Measurements from ENCODE around the gene SESN3.
"Not testable (repeated sequence)": the region's sequence is repeated elsewhere in the genome, so short reads cannot be mapped to it uniquely, and the experiment has no call there.

The SESN3 gene, protein sequence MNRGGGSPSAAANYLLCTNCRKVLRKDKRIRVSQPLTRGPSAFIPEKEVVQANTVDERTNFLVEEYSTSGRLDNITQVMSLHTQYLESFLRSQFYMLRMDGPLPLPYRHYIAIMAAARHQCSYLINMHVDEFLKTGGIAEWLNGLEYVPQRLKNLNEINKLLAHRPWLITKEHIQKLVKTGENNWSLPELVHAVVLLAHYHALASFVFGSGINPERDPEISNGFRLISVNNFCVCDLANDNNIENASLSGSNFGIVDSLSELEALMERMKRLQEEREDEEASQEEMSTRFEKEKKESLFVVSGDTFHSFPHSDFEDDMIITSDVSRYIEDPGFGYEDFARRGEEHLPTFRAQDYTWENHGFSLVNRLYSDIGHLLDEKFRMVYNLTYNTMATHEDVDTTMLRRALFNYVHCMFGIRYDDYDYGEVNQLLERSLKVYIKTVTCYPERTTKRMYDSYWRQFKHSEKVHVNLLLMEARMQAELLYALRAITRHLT

DNA sequence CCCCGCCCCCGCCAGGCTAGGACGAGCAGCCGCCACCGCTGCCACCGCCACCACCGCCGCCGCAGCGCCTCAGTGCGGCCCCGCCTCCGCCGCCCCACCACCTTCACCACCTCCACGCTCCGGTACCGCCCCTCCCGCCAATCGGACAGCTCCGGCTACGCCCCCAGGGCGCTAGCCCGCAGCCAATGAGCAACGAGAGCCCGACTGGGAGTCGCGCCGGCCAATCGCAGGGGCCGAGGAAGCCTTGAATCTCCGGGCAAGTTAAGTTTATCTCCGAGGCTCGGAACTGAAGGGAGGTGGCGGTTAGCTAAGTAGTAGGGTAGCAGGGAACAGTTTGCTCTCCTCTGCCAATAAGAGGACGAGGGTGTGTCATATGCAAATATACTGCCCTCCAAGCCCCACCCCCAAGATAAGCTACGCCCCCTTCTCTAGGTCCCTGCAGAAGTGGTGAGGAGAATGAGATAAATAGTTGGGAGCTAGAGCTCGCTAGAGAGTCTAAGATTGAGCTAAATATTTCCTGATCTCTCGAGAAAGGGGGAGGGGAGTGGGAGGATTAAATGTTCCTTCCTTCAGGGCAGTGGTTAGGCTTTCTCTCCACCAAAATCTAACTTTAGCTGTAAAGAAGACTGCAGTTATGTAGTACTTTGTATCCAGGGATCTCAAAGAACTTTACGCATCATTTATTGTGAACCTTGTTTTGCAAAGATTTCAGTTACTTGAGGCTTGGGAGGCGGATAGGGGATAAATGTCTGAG, at the start of gene SESN3:
TSS of gene SESN3 (minus strand) at position 76 of the 754 bp plus-strand sequence. CDS start 342 bp downstream, outside the sequence.
- peak; percentile 81 to 97 (median 87) for DNase-seq (ENCODE audit: low read depth in 2 of 3, low spot score in 2 of 3)

DNA sequence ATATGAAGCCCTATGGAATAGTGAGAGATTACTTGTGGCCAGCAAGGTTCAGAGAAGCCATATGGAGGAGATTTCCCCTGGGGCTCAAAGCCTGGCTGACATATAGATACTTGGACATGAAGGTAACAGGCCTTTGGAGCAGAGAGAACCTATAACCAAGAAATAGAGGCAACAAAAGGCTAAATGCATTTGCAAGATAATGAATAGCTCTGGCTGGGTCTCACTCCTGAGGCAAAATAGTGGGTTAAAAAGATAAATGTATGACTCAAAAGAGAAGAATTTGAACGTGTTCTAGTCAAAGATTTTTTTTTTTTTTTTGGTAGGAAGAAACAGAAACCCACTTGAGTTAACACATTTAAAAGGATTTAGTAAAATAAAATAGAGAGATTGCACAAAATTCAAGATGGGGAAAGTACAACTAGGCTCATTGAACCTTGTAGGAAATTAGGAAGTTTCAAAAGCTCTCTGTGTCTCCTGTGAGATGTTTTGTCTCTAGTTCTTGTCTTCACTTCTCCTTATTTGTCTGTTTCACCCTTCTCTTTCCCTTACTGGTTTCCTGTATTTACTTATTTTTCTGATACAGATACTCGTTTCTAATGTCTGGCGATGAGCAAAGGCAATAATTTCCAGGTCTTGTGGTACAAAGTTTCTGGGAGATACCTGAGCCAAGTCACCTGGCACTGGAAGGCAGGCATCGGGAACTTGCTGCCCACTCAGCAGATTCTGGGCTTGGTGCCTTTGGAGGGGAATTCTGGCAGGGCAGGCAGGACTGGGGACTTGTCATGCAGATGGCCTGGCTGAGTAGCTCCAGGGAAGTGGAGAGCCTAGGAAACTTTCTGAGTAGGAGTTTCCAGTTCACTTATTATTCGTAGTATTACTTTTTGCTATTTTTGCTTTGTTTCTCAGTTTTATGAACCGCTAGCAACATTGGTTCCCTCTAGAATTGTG, 49.2 kb upstream of the SESN3 start:
- no peak for DNase-seq (ENCODE audit: low read depth in 2 of 3, low spot score in 2 of 3)

DNA sequence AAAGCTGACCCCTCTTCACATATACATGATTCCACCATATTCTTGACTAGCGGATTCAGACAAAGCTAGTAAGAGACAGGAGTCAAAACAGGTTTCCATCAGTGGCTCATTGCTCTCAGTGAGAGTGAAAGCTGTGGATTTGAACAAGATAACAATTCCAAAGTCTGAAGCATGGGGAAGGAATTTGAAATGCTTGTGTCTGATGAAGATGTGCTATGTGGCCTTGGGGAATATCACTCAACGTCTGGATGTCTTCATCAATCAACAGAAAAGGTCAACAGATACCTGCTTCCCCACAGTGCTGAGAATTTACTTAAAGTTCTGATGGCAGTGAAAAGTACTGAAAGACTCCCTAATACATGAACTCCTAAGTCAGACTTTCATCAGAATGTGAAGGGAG, 46.9 kb upstream of the SESN3 start:
- no peak for DNase-seq (ENCODE audit: low read depth in 2 of 3, low spot score in 2 of 3)

DNA sequence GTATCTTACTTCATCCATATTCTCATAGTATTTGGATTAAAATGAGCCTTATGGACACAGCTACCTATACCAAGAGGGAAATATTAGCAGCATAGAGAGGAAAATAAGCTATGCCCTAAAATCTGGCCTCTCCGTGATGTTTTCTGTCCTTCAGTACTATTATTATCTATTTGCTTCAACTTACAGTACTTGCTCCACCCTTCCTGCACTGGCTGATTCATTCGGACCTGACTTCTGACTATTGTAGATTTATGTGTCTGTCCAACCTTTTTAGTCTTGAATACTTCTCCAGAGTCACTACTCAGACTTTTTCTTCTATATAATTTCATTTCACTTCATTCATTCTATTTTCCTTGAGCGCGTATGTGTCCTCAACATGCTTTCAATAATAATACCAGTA, 45.1 kb upstream of the SESN3 start:
- no peak for DNase-seq (ENCODE audit: low read depth in 2 of 3, low spot score in 2 of 3)

DNA sequence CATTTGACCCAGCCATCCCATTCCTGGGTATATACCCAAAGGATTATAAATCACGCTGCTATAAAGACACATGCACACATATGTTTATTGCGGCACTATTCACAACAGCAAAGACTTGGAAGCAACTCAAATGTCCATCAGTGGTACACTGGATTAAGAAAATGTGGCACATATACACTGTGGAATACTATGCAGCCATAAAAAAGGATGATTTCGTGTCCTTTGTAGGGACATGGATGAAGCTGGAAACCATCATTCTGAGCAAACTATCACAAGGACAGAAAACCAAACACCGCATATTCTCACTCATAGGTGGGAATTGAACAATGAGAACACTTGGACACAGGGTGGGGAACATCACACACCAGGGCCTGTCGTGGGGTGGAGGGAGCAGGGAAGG, 42.6 kb upstream of the SESN3 start:
- DNase-seq (ENCODE audit: low read depth in 2 of 3, low spot score in 2 of 3), result not testable (repeated sequence)

DNA sequence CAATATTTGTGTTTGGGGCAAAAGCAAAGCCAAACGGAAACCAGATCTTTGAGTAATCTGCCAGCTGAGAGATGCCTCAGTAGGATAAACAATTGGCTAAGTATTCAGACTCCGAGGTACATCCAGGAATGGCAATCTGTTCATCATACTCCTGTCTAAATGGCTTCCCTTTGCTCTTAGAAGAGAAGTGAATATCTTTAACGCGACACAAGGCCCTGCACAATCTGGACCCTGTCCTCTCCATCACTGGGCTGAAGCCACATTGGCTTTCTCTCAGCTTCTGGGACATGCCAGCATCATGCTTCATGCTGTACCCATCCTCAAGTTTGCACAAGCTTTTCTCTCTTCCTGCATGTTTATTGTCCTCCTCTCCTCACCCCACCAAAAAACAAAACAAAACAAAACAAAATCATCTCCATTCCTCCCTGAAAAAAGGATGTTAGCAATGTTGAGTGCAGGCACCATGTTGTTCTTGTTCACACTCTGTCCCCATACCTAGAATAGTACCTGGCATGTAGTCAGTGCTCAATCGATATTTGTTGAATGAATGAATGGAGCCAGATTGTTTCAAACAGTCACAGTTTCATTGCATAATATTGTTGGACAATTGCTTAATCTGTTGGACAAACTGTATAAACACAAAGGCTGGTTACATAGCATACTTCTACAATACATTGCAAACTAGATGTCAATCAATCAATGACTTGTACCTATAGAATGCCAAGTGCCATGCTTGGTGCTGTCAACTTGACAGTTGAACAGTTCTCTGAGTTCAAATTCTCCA, 38.2 kb upstream of the SESN3 start:
- no peak for DNase-seq (ENCODE audit: low read depth in 2 of 3, low spot score in 2 of 3)

DNA sequence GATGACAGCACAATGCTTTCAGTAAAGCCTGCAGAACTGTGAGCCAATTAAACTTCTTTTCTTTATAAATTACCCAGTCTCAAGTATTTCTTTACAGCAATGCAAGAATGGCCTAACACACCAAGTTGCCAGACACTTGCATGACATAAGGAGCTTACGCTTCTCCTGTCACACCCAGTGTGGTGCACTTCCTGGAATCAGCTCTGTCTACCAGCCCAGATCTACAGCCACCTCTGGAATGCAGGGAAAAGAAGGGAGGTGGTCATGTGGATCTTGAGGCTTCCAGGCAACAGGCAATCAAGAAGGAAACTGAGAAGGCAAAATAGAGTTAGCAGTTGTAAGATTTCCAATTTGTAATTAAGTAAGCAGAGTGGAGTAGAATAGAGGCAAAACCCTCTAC, 37.4 kb upstream of the SESN3 start:
- DNase-seq (ENCODE audit: low read depth in 2 of 3, low spot score in 2 of 3), result no peak

DNA sequence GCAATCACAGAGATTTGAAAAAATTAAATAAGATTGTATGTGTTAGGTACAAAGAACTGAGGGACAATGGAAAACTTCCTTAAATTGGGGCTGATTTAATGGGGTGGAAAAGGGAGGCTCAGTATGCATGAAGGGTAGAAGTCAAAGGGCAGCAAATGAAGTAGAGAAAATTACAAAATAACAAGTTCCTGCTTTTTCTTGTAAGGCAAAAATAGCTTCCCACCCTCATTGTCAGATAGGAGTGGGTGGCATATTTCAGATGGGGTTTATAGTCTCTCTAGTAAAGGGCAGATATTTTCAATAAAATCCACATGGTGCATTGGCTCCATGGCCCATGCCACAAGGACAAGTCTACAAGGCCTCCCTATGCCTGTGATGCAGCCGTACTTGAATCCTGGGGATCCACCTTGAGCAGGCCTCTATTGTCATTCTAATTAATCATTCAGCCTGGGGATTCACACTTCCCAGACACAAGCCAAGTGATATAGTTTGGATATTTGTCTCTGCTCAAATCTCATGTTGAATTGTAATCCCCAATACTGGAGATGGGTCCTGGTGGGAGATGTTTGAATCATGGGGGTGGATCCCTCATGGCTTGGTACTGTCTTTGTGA, 36.7 kb upstream of the SESN3 start:
- DNase-seq (ENCODE audit: low read depth in 2 of 3, low spot score in 2 of 3), result no peak

DNA sequence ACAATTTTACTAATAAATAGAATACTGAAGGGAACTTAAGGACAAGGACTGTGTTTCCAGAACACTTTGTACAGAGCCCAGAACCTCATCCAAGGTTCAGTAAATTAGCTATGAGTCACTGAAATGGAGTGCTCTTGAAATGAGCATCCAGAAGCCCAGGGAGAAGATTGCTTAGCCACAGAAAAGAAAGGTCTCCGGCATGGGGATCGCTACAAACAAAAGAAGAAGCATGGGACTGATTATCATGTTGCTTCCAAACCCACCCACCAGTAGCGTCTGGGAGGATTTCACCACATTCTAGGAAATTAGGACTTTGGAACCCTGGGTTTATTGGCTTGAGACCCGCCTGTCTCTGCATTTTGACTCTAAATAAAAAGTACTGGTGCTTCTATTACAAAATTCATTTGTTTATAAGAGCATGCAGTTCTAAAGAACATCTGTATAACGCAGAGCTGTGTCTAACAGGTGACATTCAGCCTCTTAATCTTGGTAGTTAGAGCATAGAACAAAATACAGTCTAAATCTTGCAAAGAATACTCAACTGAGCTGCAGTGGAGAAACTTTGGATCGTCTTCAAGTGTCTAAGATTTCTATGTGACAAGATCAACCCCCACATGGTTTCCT, 35.9 kb upstream of the SESN3 start:
- no peak for DNase-seq (ENCODE audit: low read depth in 2 of 3, low spot score in 2 of 3)

DNA sequence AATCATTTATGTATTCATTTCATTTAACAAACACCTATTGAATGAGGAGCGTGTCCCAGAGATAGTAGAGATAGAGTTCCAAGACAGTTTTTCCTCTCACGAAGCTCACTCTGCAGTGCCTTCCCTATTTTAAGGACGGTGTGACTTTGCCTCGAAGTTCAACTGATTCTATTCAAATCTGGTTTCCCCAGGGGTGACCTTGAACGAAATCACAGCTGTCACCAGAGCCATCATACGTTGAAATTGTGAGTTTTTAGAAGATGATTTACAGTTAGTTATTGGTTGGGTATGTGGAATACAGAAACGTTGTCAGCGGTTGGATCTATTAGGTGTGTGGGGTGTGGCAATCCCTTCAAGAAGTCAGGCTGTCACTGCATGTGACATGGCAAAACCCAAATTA, 33.9 kb upstream of the SESN3 start:
- DNase-seq (ENCODE audit: low read depth in 2 of 3, low spot score in 2 of 3), result no peak

DNA sequence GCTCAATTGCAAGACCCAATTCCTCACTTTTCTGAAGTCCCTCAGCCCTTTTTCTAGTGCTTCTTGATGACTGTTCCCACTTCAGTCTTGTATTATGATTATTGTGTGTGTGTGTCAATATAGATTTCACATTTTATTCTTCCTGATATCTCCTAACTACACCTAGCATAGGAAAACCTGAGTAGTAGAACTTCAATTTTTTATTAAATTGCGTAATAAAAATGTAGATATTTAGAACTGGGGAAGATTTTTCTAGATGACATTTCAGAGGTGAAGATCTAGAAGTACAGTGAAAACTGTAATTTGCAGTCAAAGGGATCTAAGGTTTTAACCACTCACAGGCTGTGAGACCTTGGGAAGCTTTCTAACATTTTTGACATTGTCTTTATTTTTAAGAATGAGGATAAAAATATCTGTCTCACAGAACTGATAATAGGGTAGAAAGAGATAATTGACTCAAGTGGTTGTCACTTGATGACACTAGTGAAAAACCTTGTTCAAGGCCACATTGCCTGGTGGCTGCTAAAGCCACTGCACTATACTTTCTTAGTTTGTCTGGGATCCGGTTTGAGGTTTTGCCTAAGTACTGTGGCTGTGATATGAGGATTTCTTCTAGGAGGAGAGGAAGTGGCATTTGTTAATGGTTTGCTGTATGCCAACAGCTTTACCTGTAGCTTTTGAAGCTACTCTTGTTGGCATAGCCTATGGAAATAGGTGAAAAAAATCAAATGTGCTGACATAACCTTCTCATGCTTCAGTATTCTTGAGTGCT, 32.2 kb upstream of the SESN3 start:
- no peak for DNase-seq (ENCODE audit: low read depth in 2 of 3, low spot score in 2 of 3)

DNA sequence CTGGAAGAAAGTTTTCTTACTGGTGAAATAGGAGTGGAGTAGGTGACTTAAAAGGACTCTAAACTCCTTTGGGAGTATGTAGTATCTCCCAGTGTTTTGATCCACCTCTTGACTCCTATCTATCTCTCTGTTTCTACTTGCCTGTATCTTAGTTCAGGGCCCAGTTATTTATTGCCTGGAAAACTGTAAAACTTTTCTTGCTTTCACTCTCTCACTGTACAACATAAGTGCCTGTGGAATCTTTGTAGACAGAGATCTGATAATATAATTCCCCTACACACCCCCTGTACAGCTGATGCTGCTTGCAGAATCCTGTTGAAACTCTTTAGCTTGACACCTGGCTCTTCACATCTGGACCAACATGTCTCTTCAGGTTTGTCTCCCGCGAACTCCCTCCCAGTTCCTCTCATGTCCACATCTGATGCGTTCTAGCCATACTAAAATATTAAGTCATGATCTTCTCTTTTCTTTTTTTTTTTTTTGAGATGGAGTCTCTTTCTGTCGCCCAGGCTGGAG, 26.5 kb upstream of the SESN3 start:
- no peak for DNase-seq (ENCODE audit: low read depth in 2 of 3, low spot score in 2 of 3)

DNA sequence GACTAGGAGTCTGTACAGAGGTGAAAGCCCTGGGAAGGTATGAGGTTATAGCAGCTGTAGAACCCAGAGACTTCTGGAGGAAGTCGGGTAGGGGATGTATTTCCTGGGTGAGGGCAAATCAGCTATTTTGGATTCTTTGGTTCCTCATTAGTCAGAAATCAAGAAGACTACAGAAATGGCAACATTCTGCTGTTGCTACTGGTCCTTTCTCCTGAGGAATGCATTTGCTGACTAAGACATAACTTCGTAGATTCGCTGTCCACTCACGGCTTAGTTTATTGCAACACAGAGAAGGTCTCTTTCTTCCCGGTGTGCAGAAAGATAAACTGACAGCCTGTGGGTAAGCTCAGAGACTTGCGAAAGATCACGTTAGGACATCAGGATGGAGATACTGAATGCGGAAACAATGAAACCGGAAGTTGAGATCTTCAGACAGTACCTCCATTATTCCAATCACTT, 25.3 kb upstream of the SESN3 start:
- DNase-seq (ENCODE audit: low read depth in 2 of 3, low spot score in 2 of 3), result no peak

DNA sequence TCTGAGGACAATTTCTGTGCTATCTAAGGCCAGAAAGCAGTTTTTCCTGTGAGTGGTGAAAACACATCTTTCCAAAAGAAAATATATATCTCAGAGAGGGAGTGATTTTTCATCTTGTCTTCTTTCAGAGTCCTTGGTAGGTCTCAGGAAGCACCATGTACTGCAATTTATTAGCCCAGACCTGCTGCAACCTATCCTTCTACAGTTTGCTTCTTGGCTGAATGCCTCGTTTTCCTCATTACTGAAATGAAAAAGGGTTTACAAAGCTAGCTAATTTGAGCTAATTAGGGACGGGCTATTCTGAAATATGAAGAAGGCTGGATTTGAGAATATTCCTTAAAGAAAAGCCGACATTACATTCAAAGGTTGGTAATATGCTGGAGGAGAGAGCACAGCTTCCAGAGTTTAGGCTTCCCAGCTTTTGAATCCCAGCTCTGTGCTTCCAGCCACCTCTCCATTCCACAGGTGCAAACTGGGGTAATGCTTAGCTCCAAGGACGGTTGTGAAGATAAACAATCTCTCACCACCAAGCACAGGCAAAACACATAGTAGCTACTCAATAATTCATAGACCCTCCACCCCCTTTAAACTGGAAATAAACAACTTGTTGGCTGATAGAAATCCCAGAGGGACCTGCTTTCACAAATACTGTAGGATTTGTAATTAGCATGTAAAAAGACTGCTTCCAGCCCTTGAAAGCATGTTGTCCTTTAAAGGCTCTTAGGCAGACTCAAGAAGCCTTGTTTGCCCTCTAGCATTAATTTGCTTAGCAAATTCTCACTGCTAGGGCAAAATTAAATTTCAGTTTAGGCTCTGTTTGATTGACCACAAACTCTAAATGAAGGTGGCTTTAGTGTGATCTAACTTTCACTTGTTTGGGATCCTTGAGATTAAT, 24.5 kb upstream of the SESN3 start:
- DNase-seq (ENCODE audit: low read depth in 2 of 3, low spot score in 2 of 3), result no peak

DNA sequence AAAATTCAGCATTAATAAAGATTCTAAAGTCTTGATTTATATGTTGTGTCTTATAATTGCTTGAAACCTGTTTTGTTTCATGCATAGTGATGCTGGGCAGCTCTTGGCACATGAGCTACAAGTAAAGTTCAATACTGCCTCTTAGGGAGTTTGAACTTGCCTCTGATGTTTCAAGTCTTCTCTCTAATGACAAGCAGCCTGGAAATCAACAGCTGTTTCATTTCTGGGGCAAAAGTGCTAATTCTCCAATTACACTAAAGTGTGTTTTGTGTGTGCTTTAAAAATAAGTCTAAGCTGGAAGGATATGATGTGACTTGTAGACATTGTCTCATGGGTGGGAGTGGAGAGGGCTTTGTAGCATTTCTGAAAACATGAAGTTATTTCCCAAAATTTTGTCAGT, 23.7 kb upstream of the SESN3 start:
- no peak for DNase-seq (ENCODE audit: low read depth in 2 of 3, low spot score in 2 of 3)

DNA sequence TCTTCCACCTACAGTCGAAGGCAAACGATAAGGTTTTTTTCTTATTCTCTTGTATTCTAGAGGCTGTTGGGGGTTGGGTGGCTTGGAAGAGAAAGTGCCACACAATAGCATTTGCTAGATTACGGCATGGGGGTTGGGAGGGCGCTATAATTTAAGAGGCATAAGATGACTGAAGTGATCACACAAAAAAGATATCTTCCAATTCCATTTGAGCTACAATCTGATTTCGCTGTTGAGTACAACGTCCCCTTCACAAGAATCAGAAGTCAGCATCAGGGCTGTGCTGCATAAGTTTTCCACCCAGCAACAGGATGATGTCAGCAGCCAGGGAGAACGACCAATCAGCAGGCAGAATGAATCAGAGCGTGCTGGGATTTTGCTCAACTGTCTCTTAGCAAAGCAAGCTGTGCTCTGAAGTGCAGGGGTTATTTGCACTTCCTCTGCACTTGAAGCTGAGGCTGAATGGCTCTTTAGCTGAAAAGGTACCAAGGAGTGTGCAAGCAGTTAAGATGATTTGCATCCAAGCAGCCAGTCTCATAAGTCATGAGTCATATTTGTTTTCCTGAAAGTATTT, 23.2 kb upstream of the SESN3 start:
- peak in 2 of 3 experiments; percentile 36 for DNase-seq (ENCODE audit: low read depth in 2 of 3, low spot score in 2 of 3)

DNA sequence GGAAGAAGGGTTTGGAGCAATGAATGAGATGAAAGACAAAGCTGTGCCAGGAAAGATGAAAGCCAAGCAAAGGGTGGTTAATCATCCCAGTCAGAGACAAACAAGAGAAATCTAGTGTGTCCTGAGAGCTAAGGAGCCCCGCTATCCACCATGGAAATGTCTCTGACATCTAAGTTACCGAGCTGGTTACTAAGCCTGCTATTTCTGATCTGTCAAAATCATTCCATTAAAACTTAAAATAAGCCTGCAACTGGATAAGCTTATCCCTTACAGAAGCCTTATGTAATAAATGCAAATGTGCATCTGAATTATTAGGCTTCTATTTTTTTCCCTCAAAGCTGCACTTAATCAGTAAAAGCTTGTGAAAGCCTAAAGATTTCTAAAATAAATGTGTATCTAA, 22.1 kb upstream of the SESN3 start:
- no peak for DNase-seq (ENCODE audit: low read depth in 2 of 3, low spot score in 2 of 3)

Data from activated CD8-positive, alpha-beta memory T cell treated with anti-CD3 and anti-CD28 coated beads for 48 hours (primary cell).